ENCODE measurements around the gene ENDOG.
"Not testable (repeated sequence)": the region's sequence is repeated elsewhere in the genome, so short reads cannot be mapped to it uniquely, and the experiment has no call there.

Gene ENDOG

DNA sequence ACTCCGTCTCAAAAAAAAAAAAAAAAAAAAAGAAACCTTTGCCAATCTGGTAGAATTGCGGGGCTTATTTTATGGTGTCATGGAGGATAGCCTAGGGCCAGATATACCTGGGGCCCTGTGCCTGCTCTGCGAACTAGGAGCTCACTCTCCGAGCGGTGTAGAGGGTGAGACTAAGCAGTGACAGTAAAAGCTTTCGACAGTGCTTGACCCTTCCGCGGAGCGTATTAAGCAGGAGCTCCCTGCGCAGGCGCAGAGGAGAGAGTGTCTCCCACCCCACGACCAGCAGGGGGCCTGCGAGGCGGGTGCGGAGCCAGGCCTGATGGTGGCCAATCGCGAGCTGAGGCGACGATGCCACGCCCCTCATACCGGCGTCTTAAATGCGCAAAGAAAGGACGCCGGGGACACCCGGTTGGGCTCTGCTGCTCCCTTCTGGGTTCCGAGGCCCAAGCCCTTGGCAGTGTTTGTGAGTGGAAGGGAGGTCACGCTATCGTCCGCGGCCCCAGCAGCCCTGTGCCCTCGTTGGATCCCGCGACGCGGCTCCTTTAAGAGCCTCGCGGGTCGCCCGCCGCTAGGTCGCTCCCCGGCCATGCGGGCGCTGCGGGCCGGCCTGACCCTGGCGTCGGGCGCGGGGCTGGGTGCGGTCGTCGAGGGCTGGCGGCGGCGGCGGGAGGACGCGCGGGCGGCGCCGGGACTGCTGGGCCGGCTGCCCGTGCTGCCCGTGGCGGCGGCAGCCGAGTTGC is at the start of gene ENDOG:
Gene ENDOG (plus strand): TSS at position 402 of the 740 bp plus-strand sequence. CDS start 185 bp downstream, at position 587.
- Histone ChIP-seq H3K4me3 (ENCODE audit: low read length) (peak within 1 kb of the TSS; percentile 67), H3K36me3 (ENCODE audit: insufficient read depth, low read depth, low read length) (peaks cover 22% of the 10 kb centered on the region), H3K4me1 (ENCODE audit: insufficient read depth, low read length) (no peaks in the 10 kb centered on the region), H3K9me3 (ENCODE audit: insufficient read depth, low read depth, low read length) (no peaks in the 10 kb centered on the region), H3K27ac (ENCODE audit: low read length) (no peak within 1 kb of the TSS), H3K27me3 (ENCODE audit: insufficient read depth, low read length) (no peaks in the 10 kb centered on the region), H3K9ac (ENCODE audit: low read depth, low read length) (no peak within 1 kb of the TSS; the same call in 1 of the 2 replicates)

GRCh38 chr9:128768606-128769005 is 49.7 kb upstream of the ENDOG start:
- no peak overlapping the region for H3K4me3 ChIP-seq (ENCODE audit: low read length)
- peaks cover 3% of the 10 kb centered on the region; the same call in 1 of the 2 replicates for H3K4me1 ChIP-seq (ENCODE audit: insufficient read depth, low read length)
- no peak overlapping the region for H3K27ac ChIP-seq (ENCODE audit: low read length)
- H3K9ac ChIP-seq (ENCODE audit: low read depth, low read length), result no peak overlapping the region
- H3K9me3 ChIP-seq (ENCODE audit: insufficient read depth, low read depth, low read length), result no peaks in the 10 kb centered on the region
- no peaks in the 10 kb centered on the region for H3K27me3 ChIP-seq (ENCODE audit: insufficient read depth, low read length)
- no peaks in the 10 kb centered on the region for H3K36me3 ChIP-seq (ENCODE audit: insufficient read depth, low read depth, low read length)

GRCh38 chr9:128770286-128771030 is 47.8 kb upstream of the ENDOG start:
- Histone ChIP-seq H3K4me1 (ENCODE audit: insufficient read depth, low read length) (peaks cover 3% of the 10 kb centered on the region; the same call in 1 of the 2 replicates), H3K9ac (ENCODE audit: low read depth, low read length) (peak overlapping the region; percentile 91; the same call in 1 of the 2 replicates), H3K9me3 (ENCODE audit: insufficient read depth, low read depth, low read length) (no peaks in the 10 kb centered on the region), H3K4me3 (ENCODE audit: low read length) (peak overlapping the region; percentile 95), H3K36me3 (ENCODE audit: insufficient read depth, low read depth, low read length) (no peaks in the 10 kb centered on the region), H3K27ac (ENCODE audit: low read length) (no peak overlapping the region), H3K27me3 (ENCODE audit: insufficient read depth, low read length) (no peaks in the 10 kb centered on the region)

- H3K9ac ChIP-seq (ENCODE audit: low read depth, low read length), result peak overlapping the region; percentile 91
- no peaks in the 10 kb centered on the region for H3K27me3 ChIP-seq (ENCODE audit: insufficient read depth, low read length)
- H3K36me3 ChIP-seq (ENCODE audit: insufficient read depth, low read depth, low read length), result no peaks in the 10 kb centered on the region
- H3K4me3 ChIP-seq (ENCODE audit: low read length), result peak overlapping the region; percentile 95
- H3K4me1 ChIP-seq (ENCODE audit: insufficient read depth, low read length), result peaks cover 3% of the 10 kb centered on the region; the same call in 1 of the 2 replicates
- H3K9me3 ChIP-seq (ENCODE audit: insufficient read depth, low read depth, low read length), result no peaks in the 10 kb centered on the region
- peak overlapping the region; percentile 86 for H3K27ac ChIP-seq (ENCODE audit: low read length)
Observed at GRCh38 chr9:128771094-128771721, 47.1 kb upstream of the ENDOG start.

GRCh38 chr9:128771745-128772519 is 46.4 kb upstream of the ENDOG start, which contains the start of gene ZER1:
Gene ZER1 (minus strand): TSS chr9:128771927. CDS start chr9:128755565, 16,362 bp downstream.
- H3K4me1 ChIP-seq (ENCODE audit: insufficient read depth, low read length), result peaks cover 3% of the 10 kb centered on the region; the same call in 1 of the 2 replicates
- H3K4me3 ChIP-seq (ENCODE audit: low read length), result peak within 1 kb of the TSS; percentile 95
- no peaks in the 10 kb centered on the region for H3K9me3 ChIP-seq (ENCODE audit: insufficient read depth, low read depth, low read length)
- peak within 1 kb of the TSS; percentile 93 for H3K27ac ChIP-seq (ENCODE audit: low read length)
- peak within 1 kb of the TSS; percentile 91 for H3K9ac ChIP-seq (ENCODE audit: low read depth, low read length)
- no peaks in the 10 kb centered on the region for H3K36me3 ChIP-seq (ENCODE audit: insufficient read depth, low read depth, low read length)
- H3K27me3 ChIP-seq (ENCODE audit: insufficient read depth, low read length), result no peaks in the 10 kb centered on the region

- Histone ChIP-seq H3K9me3 (ENCODE audit: insufficient read depth, low read depth, low read length) (no peaks in the 10 kb centered on the region), H3K27me3 (ENCODE audit: insufficient read depth, low read length) (no peaks in the 10 kb centered on the region), H3K36me3 (ENCODE audit: insufficient read depth, low read depth, low read length) (no peaks in the 10 kb centered on the region), H3K9ac (ENCODE audit: low read depth, low read length) (no peak overlapping the region), H3K4me1 (ENCODE audit: insufficient read depth, low read length) (peaks cover 3% of the 10 kb centered on the region; the same call in 1 of the 2 replicates), H3K4me3 (ENCODE audit: low read length) (no peak overlapping the region), H3K27ac (ENCODE audit: low read length) (no peak overlapping the region)
Observed at GRCh38 chr9:128773049-128773448, 45.3 kb upstream of the ENDOG start.

DNA sequence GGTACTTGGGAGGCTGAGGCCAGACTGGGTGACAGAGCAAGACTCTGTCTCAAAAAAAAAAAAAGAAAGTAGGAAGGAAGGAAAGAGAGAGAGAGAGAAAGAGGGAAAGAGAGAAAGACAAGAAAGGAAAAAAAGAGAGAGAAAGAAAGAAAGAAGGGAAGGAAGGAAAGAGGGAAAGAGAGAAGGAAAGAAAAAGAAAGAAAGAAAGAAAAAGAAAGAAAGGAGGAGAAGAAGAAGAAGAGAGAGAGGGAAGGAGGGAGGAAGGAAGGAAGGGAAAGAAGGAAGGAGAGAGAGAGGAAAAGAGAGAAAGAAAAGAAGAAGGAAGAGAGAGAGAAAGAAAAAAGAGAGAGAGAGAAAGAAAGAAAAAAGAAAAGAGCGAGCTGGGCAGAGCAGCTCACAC is 43.5 kb upstream of the ENDOG start:
- Histone ChIP-seq H3K4me1 (ENCODE audit: insufficient read depth, low read length) (peaks cover 3% of the 10 kb centered on the region; the same call in 1 of the 2 replicates), H3K9me3 (ENCODE audit: insufficient read depth, low read depth, low read length) (no peaks in the 10 kb centered on the region), H3K27me3 (ENCODE audit: insufficient read depth, low read length) (no peaks in the 10 kb centered on the region), H3K9ac (ENCODE audit: low read depth, low read length) (no peak overlapping the region), H3K27ac (ENCODE audit: low read length) (no peak overlapping the region), H3K4me3 (ENCODE audit: low read length) (no peak overlapping the region), H3K36me3 (ENCODE audit: insufficient read depth, low read depth, low read length) (no peaks in the 10 kb centered on the region)

DNA sequence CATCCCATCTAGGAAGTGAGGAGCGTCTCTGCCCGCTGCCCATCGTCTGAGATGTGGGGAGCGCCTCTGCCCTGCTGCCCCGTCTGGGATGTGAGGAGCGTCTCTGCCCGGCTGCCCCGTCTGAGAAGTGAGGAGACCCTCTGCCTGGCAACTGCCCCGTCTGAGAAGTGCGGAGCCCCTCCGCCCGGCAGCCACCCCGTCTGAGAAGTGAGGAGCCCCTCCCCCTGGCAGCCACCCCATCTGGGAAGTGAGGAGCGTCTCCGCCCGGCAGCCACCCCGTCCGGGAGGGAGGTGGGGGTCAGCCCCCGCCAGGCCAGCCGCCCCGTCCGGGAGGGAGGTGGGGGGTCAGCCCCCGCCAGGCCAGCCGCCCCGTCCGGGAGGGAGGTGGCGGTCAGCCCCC is 38.2 kb upstream of the ENDOG start:
- H3K27me3 ChIP-seq (ENCODE audit: insufficient read depth, low read length), result not testable (repeated sequence)

GRCh38 chr9:128781187-128782070 is 36.9 kb upstream of the ENDOG start:
- H3K9ac ChIP-seq (ENCODE audit: low read depth, low read length), result no peak overlapping the region
- H3K4me1 ChIP-seq (ENCODE audit: insufficient read depth, low read length), result no peaks in the 10 kb centered on the region
- no peaks in the 10 kb centered on the region for H3K27me3 ChIP-seq (ENCODE audit: insufficient read depth, low read length)
- no peak overlapping the region for H3K4me3 ChIP-seq (ENCODE audit: low read length)
- no peaks in the 10 kb centered on the region; the same call in 1 of the 2 replicates for H3K9me3 ChIP-seq (ENCODE audit: insufficient read depth, low read depth, low read length)
- H3K36me3 ChIP-seq (ENCODE audit: insufficient read depth, low read depth, low read length), result no peaks in the 10 kb centered on the region
- no peak overlapping the region for H3K27ac ChIP-seq (ENCODE audit: low read length)

More for the DNA sequence above, 38.2 kb upstream of the ENDOG start:
- H3K4me1 ChIP-seq (ENCODE audit: insufficient read depth, low read length); H3K36me3 ChIP-seq (ENCODE audit: insufficient read depth, low read depth, low read length); H3K9me3 ChIP-seq (ENCODE audit: insufficient read depth, low read depth, low read length); H3K9ac ChIP-seq (ENCODE audit: low read depth, low read length); H3K4me3 ChIP-seq (ENCODE audit: low read length); H3K27ac ChIP-seq (ENCODE audit: low read length): not testable (repeated sequence)

DNA sequence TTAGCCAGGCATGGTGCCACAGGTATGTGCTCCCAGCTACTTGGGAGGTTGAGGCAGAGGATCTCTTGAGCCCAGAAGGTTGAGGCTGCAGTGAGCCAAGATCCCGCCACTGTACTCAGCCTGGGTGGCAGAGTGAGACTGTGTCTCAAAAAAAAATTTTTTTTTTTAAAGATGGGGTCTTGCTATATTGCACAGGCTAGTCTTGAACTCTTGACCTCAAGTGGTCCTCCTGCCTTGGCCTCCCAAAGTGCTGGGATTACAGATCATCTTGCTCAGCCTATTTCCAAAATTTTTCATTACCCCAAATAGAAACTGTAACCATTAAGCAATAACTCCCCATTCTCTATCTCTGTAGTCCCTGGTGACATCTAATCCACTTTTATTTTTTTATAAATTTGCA is 35.6 kb upstream of the ENDOG start:
- no peak overlapping the region for H3K27ac ChIP-seq (ENCODE audit: low read length)
- no peaks in the 10 kb centered on the region; the same call in 1 of the 2 replicates for H3K9me3 ChIP-seq (ENCODE audit: insufficient read depth, low read depth, low read length)
- H3K36me3 ChIP-seq (ENCODE audit: insufficient read depth, low read depth, low read length), result no peaks in the 10 kb centered on the region

More for the DNA sequence above, 35.6 kb upstream of the ENDOG start:
- Histone ChIP-seq H3K4me1 (ENCODE audit: insufficient read depth, low read length) (0 out of 2 replicates have a peak, but pooled peaks cover under 1% of the 10 kb centered on the region), H3K9ac (ENCODE audit: low read depth, low read length) (no peak overlapping the region), H3K27me3 (ENCODE audit: insufficient read depth, low read length) (no peaks in the 10 kb centered on the region), H3K4me3 (ENCODE audit: low read length) (no peak overlapping the region)

Measured in iPS-20b (cell line).